Fibroblast of skin of scalp (primary cell): ENCODE data around the gene ELOVL3. TPM values are rescaled to one million over a fixed set of nuclear protein-coding genes. Genes with fewer than 3 reads are reported as not detected.
A peak's percentile ranks its signal among the peaks of the same experiment; 100 is the strongest.
"Not testable (repeated sequence)": the region's sequence is repeated elsewhere in the genome, so short reads cannot be mapped to it uniquely, and the experiment has no call there.

Source experiments
- DNase-seq: peaks from one replicate; pipeline ENCODE4 v3.0.0-alpha.2; 2013
- polyA plus RNA-seq, 2 experiments: library from polyadenylated mRNA; unstranded; fragments of 120-200 nt; gene quantifications; one replicate each; pipeline ENCODE4 v1.2.1, GENCODE V29; 2013; ENCODE audit not compliant: insufficient read length in 2 of 2

ELOVL3 gene, protein sequence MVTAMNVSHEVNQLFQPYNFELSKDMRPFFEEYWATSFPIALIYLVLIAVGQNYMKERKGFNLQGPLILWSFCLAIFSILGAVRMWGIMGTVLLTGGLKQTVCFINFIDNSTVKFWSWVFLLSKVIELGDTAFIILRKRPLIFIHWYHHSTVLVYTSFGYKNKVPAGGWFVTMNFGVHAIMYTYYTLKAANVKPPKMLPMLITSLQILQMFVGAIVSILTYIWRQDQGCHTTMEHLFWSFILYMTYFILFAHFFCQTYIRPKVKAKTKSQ
- polyA plus RNA-seq (2013, experiment 1 of 2; ENCODE audit: insufficient read length) = 0.26 TPM
- polyA plus RNA-seq (2013, experiment 2 of 2; ENCODE audit: insufficient read length) = 0.38 TPM

DNA sequence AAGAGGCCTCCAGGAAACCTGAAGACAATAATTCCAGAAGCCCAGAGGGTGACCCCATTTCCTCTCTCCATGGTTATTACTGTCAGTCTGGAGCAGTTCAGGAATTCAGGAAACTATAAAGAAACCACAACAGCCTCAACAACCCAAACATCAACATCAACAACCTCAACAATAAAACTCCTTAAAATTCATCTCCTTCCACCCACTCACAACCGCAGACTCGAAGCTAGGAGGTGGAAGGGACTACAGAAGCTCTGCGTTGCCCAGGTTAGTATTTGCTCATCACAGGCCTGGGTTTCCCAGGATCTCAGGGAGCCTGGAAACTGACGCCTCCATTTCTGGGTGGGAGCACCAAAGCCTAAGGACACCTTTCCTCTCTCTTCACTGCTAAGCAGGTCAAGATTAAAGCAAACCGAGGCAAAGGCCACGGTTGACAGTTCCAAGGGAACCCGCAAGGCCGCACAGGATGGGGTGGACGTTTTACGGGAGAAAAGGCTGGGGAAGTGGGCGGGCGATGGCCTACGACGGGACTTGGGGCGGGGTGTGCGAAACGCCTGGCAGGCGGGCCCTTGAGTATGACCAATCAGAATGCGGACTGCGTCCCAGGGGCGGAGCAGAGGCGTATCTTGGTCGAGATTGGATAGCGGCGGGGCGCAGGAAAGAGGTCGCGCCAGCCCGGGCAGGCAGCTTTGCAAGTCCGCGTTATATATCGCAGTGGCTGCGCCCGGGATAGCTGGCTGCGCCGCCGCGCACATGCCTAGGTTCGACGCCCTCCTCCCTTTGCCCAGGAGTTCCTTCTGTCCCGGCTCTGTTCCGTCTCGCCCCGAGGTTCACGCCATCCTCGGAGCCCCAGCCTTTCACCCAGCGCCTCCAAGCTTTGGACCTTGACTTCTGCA lies at the start of gene ELOVL3:
ELOVL3 (plus strand) TSS at position 654 of the 896 bp plus-strand sequence. CDS start 250 bp downstream, outside the sequence.
- peak; percentile 93 for DNase-seq

DNA sequence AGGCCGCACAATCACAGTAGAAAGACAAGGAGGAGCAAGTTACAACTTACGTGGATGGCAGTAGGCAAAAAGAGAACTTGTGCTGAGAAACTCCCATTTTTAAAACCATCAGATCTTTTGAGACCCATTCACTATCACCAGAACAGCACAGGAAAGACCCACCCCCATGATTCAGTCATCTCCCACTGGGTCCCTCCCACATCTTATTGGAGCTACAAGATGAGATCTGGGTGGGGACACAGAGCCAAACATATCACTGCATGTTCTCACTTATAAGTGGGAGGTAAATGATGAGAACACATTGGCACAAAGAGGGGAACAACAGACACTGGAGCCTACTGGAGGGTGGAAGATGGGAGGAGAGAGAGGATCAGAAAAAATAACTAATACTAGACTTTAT lies 41.5 kb upstream of the ELOVL3 start:
- DNase-seq = no peak

DNA sequence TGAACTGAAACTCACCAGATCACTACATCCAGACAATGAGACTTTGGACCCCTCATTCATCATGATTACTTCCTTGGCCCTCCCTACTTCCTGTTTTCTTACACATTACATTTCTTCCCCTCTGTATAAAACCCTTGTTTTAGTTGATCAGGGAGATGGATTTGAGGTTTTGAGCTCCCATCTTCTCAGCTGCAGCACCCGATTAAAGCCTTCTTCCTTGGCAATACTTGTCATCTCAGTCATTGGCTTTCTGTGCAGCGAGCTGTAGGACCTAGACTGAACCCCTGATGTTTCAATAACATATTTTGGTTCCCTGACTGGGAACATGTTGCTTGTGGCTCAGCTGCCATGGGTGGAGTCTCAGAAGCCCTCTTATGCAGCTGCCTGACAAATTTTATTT lies 40.8 kb upstream of the ELOVL3 start:
- DNase-seq = no peak

DNA sequence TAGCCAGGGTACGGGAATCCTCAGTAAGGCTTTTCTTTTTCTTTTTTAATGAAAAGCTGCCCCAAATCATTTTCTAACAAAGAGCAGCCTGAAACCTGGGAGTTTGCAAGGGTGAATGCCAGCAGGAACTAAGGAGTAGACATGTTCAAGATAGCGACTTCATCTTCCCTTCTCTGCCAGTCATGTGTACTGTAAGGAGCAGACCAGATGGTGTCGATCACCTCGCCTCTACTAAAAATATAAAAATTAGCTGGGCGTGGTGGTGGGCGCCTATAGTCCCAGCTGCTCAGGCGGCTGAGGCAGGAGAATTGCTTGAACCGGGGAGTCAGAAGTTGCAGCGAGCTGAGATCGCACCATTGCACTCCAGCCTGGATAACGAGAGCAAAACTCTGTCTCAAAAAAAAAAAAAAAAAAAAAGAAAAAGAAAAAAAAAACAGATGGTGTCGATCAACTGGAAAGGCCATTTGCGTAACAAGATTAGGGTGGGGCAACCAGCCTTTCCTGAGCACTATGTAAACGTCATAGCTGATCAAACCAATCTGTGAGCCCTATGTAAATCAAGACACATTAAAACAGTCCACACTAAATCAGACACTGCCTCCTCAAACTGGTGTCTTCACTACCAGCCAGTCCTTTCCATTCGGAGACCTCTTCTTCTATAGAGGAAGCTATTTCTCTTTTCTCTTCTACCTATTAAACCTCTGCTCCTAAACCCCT lies 40.1 kb upstream of the ELOVL3 start:
- DNase-seq = no peak

DNA sequence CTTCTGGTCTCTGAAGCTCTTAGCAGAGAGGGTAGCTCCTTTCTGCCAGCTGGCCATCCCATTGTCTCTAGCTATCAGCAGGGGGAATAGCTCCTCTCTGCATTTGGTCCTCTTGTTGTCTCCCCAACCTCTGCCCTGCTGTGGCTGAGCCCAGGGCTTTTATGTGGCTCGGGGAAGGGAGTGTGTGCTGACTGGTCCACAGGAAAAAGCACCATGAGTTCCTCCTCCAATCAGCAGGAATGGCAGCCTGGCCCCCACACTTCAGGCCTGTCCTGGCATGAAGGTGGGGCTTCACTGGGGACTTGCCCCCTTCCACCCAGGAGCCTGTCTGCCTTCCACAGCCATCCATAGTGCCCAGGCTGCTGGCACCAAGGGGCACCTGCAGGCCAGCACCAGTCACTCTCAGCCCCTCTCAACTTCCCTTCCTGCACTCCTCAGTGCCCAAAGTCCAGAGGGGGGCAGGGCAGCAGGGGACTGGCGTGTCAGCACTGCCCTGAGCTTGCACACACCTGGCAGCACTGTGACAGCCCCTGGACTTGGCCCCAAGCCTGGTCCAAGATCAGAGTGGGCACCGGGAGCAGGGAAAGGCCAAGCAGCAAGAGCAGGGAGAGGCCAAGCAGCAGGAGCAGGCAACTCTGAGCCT lies 37.7 kb upstream of the ELOVL3 start:
- no peak for DNase-seq

DNA sequence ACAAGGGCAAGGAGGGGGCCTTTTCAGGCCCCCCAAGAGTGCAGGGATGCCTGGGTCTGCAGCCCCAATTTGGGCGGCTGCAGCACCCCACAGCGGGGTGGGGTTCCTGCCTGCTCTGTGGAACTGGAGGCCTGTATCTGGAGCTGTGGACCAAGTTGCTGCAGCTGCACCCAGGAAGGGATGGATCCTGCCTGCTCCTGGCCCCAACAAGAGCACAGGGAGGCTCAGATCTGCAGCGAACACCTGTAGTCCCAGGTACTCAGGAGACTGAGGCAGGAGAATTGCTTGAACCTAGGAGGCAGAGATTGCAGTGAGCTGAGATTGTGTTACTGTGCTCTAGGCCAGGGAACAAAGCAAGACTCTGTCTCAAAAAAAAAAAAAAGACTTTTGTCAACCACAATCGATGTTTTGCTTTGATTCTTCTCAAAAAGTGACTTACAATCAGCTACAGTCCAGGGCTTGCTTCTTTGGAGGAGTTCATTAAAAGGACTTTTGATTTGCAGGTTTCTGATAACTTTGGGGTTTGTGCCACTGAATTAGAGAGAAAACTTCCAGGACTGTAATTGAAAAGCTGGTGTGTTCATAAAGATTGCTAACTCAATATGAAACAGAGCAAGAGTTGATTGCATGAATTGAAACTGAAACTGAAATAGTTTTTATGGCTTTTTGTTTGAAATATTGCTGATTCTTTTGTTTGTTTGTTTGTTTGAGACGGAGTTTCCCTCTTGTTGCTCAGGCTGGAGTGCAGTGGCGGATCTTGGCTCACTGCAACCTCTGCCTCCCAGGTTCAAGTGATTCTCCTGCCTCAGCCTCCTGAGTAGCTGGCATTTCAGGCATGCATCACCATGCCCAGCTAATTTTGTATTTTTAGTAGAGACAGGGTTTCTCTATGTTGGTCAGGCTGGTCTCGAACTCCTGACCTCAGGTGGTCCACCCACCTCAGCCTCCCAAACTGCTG lies 36.9 kb upstream of the ELOVL3 start:
- DNase-seq = not testable (repeated sequence)

DNA sequence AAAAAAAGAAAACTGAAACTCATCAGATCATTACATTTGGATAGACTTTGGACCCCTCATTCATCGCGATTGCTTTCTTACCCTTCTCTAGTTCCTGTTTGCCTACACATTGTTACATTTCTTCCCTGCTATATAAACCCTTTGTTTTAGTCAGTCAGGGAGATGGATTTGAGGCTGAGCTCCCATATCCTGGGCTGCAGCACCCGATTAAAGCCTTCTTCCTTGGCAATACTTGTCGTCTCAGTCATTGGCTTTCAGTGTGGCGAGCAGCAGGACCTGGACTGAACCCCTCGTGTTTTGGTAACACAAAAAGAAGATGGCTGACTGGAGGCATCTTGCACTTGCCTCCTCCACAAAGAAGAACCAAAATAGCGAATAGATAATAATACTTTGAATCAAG lies 34.1 kb upstream of the ELOVL3 start:
- DNase-seq = no peak

DNA sequence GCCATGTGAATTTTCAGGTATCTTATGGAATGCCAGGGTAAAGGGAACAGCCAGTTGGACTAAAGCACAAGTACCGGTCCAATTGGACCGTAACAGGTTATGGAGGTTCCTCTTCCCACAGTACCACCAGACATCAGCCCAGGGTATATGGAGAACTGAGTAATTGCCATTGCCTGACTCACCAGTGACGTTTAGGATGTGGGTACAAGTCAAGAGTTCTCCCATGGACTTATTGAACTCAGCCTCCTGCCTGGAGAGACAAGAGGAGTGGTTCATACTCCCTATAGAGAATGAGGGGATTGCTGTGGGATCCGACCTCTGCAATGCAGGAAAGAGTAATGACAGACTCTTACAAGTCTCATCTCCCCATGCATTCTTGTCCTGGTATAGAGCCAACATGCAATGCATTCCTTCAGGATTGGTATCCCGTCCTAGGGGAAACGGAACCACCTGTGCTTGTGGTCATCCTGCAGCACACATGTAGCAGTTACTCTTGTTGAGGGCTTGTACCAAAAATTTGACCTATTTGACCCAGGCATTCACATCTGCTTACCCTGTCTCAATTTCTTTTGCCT lies 30.7 kb upstream of the ELOVL3 start:
- DNase-seq = peak; percentile 15

DNA sequence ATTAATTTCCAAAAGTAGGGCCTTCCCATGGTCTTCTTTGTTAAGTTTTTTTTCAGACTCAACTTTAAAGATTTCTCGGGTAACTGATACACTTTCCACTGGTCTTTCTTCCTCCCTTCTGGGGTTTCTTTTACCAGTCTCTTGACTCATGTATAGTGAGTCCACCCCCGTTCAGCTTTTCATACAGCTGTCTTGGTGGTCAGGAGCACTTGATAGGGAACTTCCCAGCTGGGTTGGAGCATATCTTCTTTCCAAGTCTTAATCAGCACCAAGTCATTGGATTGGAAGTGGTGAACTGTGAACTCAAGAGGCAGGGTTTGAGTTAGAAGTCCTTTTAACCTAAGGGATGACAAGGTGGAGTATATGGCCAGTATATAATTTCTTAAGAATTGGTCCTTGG lies 29.2 kb upstream of the ELOVL3 start:
- no peak for DNase-seq

DNA sequence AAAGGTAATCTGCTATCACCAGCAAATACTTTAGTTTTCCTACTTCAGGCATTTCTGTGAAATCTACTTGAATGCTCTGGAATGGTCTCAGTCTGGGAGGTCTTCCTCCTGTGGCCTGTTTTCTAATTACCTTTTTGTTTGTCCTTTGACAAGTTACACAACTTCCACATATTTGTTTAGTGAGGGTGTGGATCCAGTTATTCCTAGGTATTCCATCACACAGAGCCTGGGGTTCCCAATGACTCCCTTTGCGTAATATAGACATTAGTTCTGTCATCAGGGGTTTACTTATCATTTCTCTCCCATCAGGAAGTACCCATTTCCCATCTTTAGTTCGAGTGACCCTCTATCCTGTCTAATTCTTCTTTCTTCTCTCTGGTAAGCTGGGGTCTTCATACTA lies 28.1 kb upstream of the ELOVL3 start:
- no peak for DNase-seq

DNA sequence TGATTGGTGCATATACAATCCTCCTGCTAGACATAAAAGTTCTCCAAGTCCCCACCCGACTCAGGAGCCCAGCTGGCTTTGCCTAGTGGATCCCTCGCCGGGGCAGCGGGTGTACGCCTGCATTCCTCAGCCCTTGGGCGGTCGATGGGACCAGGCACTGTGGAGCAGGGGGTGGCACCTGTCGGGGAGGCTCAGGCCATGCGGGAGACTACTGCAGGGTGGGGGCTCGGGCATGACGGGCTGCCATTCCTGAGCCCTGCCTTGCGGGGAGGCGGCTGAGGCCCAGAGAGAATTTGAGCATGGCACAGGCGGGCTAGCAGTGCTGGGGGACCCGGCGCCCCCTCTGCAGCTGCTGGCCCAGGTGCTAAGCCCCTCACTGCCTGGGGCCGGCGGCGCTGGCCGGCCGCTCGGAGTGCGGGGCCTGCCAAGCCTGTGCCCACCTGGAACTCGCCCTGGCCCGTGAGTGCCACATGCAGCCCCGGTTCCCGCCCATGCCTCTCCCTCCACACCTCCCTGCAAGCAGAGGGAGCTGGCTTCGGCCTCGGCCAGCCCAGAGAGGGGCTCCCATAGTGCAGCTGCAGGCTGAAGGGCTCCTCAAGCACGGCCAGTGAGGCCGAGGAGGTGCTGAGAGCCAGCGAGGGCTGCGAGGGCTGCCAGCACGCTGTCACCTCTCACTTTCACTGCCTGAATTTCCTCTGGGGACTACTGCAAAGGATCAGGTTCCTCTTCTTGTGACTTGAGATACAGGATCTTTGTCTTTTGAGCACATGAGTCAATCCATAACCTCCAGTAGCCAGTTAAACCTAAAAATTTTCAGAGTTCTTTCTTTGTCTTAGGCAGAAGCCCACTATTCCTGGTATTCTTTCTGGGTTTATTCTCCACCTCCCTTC lies 25.1 kb upstream of the ELOVL3 start:
- no peak for DNase-seq

DNA sequence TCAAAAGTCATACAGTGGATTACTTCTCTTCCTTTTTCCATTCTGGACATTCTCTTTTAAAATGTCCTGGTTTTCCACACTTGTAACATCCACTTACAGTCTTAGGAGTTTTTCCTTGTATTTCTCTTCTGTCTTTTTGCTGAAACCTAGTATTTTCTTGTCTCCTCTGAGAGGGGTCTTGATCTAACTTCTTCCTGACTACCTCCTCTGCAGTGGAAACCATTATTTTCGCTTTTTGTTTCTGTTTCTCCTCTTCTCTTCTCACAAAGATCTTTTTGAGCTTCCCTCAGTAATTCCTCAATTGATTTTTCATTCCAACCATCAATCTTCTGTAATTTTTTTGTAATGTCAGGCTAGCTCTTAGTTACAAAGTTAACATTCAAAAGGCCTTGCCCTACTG lies 23.7 kb upstream of the ELOVL3 start:
- no peak for DNase-seq

DNA sequence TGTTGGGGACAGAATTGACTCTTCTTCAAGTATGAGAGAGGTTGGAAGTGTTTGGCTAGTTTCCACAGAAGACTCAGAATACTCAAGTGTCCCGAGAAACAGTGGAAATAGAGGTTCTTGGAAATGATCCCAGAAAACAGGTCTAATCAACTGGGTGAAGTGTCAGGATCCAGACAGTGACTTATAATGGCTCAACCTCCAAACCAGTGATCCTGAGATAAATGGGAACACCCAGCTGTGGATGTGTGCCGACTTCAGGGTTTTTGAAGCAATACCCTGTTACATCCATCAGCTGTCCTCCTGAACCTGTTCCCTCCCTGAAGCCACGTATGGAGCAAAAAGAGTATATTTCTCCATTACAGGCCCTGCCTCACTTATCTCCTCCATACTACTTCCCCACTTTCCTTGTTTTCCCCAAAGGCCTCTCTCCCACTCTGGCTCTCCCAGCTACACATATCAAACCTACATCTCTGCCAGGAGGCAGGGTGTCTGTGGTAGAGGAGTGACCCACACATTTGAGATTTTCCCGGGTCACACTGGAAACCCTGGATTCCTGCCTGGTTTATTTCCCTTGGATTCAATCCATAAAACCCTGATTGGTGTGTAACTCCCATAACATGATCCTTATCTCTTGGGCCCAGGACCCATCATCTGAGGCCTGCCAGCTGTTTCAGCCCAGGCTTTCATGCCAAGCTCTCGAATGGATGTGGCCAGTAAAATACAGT lies 17.6 kb upstream of the ELOVL3 start:
- DNase-seq = no peak

DNA sequence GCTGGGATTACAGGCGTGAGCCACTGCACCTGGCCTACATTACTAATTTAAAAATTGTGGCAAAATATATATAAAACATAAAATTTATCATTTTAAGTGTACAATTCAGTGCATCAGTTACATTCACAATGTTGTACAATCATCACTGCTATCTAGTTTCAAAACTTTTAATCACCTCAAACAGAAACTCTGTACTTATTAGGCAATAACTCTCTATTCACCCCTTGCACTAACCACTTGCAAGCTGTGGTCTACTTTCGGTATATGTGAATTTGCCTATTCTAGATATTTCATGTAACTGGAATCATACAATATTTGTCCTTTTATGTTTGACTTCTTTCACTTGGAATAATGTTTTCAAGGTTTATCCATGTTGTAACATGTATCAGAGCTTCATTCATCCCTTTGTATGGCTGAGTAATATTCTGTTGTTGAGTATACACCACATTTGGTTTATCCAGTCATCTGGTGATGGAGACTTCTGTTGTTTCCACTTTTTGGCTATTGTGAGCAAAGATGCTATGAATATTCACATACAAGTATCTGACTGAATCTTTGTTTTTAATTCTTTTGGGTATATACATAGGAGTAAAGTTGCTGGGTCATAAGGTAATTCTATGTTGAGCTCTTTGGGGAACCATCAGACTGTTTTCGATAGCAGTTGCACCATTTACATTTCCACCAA lies 14.3 kb upstream of the ELOVL3 start:
- no peak for DNase-seq

DNA sequence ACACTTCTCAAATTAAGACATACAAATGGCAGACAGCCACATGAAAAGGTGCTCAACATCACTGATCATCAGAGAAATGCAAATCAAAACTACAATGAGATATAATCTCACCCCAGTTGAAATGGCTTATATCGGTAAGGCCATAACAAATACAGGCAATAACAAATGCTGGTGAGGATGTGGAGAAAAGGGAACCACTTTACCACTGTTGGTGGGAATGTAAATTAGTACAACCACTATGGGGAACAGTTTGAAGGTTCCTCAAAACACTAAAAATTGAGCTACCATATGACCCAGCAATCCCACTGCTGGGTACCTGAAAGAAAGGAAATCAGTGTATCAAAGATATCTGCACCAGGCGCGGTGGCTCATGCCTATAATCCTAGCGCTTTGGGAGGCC lies 12.5 kb upstream of the ELOVL3 start:
- not testable (repeated sequence) for DNase-seq

DNA sequence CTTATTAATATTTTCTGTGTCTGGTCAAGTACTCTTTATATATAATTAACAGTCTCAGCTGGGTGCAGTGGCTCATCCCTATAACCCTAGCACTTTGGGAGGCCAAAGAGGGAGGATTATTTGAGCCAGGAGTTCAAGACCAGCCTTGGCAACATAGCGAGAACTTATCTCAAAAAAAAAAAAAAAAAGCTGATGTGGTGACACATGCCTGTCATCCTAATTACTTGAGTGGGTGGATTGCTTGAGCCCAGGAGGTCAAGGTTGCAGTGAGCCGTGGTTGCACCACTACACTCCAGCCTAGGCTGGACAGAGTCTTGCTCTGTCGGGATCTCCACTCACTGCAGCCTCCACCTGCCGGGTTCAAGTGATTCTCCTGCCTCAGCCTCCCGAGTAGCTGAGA lies 6.7 kb upstream of the ELOVL3 start:
- DNase-seq = no peak

DNA sequence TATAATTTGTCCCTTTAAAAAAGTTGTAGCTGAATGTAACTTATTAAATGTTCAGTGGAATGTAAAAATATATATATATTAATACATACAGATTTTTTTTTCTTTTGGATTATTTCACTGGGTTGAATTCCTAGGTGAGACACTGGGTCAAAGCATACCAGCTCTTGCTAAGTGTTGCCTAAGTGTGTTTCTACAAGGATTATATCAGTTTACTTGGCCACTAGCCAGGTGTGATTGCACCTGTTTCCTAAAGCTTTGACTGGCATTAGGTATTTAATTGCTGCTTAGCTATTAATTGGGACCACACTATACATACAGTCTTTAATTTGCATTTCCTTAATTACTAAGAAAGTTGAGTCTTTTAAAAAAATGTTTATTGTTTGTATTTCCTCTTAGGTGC lies 5.5 kb upstream of the ELOVL3 start:
- DNase-seq = no peak

DNA sequence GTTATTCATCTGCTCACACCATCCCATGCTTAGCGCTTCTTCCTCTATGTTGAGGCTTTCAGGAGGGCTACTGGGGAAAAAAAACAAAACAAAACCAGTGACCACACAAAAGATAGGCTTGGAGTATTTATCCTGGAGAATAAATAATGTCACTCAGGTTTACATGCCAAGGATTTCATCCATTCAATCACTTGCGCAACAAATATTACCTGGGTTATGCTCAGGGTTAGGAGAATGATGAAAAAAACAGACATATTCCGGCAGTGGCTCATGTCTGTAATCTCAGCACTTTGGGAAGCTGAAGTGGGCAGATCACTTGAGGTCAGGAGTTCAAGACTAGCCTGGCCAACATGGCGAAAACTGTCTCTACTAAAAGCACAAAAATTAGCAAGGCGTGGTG lies 3.3 kb upstream of the ELOVL3 start:
- DNase-seq = no peak

DNA sequence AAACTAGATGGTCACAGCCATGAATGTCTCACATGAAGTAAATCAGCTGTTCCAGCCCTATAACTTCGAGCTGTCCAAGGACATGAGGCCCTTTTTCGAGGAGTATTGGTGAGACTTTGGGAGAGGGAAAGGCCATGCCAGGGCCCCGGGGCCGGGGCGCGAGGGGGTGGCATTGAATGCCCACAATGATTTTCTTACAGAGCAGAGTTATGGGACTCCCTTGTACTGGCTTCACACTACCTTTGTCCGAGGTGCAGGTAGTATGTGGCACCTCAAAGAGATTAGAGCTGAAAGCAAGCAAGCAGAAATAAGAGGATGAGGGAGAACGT lies 407 bp downstream of the ELOVL3 start:
- DNase-seq = no peak
